ENCODE data around the gene TFCP2.
"Not testable (repeated sequence)": the region's sequence is repeated elsewhere in the genome, so short reads cannot be mapped to it uniquely, and the experiment has no call there.

Gene TFCP2

DNA sequence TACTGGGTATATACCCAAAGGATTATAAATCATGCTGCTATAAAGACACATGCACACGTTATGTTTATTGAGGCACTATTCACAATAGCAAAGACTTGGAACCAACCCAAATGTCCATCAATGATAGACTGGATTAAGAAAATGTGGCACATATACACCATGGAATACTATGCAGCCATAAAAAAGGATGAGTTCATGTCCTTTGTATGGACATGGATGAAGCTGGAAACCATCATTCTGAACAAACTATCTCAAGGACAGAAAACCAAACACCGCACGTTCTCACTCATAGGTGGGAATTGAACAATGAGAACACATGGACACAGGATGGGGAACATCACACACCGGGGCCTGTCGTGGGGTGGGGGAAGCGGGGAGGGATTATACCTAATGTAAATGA lies 94.1 kb downstream of the TFCP2 start:
- not testable (repeated sequence) for H2AK5ac ChIP-seq (ENCODE audit: low read depth, low read length); H3K9me3 ChIP-seq (replicated peaks in 1 of 2; ENCODE audit: control insufficient read depth in 2 of 2, insufficient read depth in 1 of 2, low read depth in 1 of 2, low read length in 2 of 2); H3K4me3 ChIP-seq (ENCODE audit: low read length in 2 of 2); H2AFZ ChIP-seq (ENCODE audit: low read length); H2BK120ac ChIP-seq (ENCODE audit: low read depth, low read length); H3K14ac ChIP-seq (ENCODE audit: low read length); H3K27me3 ChIP-seq (ENCODE audit: control insufficient read depth in 3 of 3, insufficient read depth in 3 of 3, low read depth in 1 of 3, low read length in 3 of 3); H3K27ac ChIP-seq (replicated peaks; ENCODE audit: low read length); H3K9ac ChIP-seq (ENCODE audit: low read depth, low read length, poor library complexity); H2BK12ac ChIP-seq (ENCODE audit: low read length); H4K8ac ChIP-seq (ENCODE audit: low read depth, low read length); H3K79me1 ChIP-seq (ENCODE audit: low read depth, low read length); H3K4me2 ChIP-seq (ENCODE audit: insufficient read depth, low read length, poor library complexity, severe bottlenecking); H2BK5ac ChIP-seq (ENCODE audit: low read length); H4K91ac ChIP-seq (ENCODE audit: low read depth, low read length, poor library complexity); H3K18ac ChIP-seq (ENCODE audit: low read length); H2BK15ac ChIP-seq (ENCODE audit: low read length); H3K4ac ChIP-seq (ENCODE audit: low read length); H3K23ac ChIP-seq (ENCODE audit: low read depth, low read length, poor library complexity); DNase-seq (ENCODE audit: low spot score); H3K4me1 ChIP-seq (ENCODE audit: control insufficient read depth in 2 of 2, insufficient read depth in 1 of 2, low read depth in 1 of 2, low read length in 2 of 2)
- H3K36me3 ChIP-seq (replicated peaks in 1 of 2; ENCODE audit: control insufficient read depth in 2 of 2, insufficient read depth in 2 of 2, low read length in 2 of 2): peaks cover under 1 to 31% of the 10 kb centered on the region in 2 donors
- WGBS, 2 donors (ENCODE audit: extremely low coverage in 2 of 2, insufficient read length in 2 of 2, insufficient replicate concordance in 1 of 2): no CpG with 5 or more reads among the region's 6 CpGs

DNA sequence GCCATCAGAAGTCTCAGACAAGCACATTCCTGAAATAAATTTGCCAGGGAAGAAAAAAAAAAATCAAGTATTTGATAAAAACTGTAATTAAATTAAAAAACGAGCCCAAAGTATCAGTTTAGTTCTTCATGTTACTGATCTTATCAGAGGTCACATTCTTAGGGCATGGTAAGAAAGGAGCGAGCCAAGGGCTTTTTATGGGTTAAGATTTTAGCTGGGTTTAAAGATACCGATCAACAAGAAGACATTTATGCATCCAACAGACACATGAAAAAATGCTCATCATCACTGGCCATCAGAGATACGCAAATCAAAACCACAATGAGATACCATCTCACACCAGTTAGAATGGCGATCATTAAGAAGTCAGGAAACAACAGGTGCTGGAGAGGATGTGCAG lies 94.6 kb downstream of the TFCP2 start:
- H3K18ac ChIP-seq (ENCODE audit: low read length); H2BK12ac ChIP-seq (ENCODE audit: low read length); H4K91ac ChIP-seq (ENCODE audit: low read depth, low read length, poor library complexity); H2AK5ac ChIP-seq (ENCODE audit: low read depth, low read length); H3K4me1 ChIP-seq (ENCODE audit: control insufficient read depth in 2 of 2, insufficient read depth in 1 of 2, low read depth in 1 of 2, low read length in 2 of 2); H2BK5ac ChIP-seq (ENCODE audit: low read length); H3K4ac ChIP-seq (ENCODE audit: low read length); H2BK15ac ChIP-seq (ENCODE audit: low read length); H2BK120ac ChIP-seq (ENCODE audit: low read depth, low read length); H3K27me3 ChIP-seq (ENCODE audit: control insufficient read depth in 3 of 3, insufficient read depth in 3 of 3, low read depth in 1 of 3, low read length in 3 of 3); H3K9ac ChIP-seq (ENCODE audit: low read depth, low read length, poor library complexity); H2AFZ ChIP-seq (ENCODE audit: low read length); H3K27ac ChIP-seq (replicated peaks; ENCODE audit: low read length); H3K9me3 ChIP-seq (replicated peaks in 1 of 2; ENCODE audit: control insufficient read depth in 2 of 2, insufficient read depth in 1 of 2, low read depth in 1 of 2, low read length in 2 of 2); H3K79me1 ChIP-seq (ENCODE audit: low read depth, low read length); H3K14ac ChIP-seq (ENCODE audit: low read length); H3K4me2 ChIP-seq (ENCODE audit: insufficient read depth, low read length, poor library complexity, severe bottlenecking); DNase-seq (ENCODE audit: low spot score); H4K8ac ChIP-seq (ENCODE audit: low read depth, low read length); H3K4me3 ChIP-seq (ENCODE audit: low read length in 2 of 2); H3K23ac ChIP-seq (ENCODE audit: low read depth, low read length, poor library complexity): not testable (repeated sequence)
- no CpG with 5 or more reads among the region's 5 CpGs for WGBS, 2 donors (ENCODE audit: extremely low coverage in 2 of 2, insufficient read length in 2 of 2, insufficient replicate concordance in 1 of 2)
- H3K36me3 ChIP-seq (replicated peaks in 1 of 2; ENCODE audit: control insufficient read depth in 2 of 2, insufficient read depth in 2 of 2, low read length in 2 of 2): peaks cover 3 to 36% of the 10 kb centered on the region in 2 donors

DNA sequence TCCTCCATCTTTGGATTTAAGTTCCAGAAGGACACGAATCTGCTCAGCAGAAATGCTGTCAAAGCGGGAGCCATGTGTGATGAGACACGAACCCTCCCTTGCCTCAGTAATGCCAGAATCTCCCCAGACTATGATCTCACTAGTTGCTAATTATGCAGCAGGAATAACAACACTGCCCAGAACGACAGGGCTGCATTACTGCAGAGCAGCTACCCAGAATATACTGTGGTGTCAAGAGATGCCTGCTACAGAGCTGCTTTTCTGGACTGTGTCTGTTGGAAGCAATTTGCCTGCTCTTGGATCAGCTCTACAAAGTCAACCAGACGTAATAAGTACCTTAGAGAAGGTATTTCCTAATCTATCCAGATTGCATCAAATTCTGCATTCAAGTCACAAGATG lies 95.0 kb downstream of the TFCP2 start:
- no peak overlapping the region for H3K4me2 ChIP-seq (ENCODE audit: insufficient read depth, low read length, poor library complexity, severe bottlenecking)
- H3K4me1 ChIP-seq (ENCODE audit: control insufficient read depth in 2 of 2, insufficient read depth in 1 of 2, low read depth in 1 of 2, low read length in 2 of 2): no peaks in the 10 kb centered on the region
- no peak overlapping the region for H3K14ac ChIP-seq (ENCODE audit: low read length)
- WGBS, 2 donors (ENCODE audit: extremely low coverage in 2 of 2, insufficient read length in 2 of 2, insufficient replicate concordance in 1 of 2): no CpG with 5 or more reads among the region's 5 CpGs
- no peak overlapping the region for H3K18ac ChIP-seq (ENCODE audit: low read length)
- H2AFZ ChIP-seq (ENCODE audit: low read length): no peak overlapping the region
- no peak overlapping the region for H2BK120ac ChIP-seq (ENCODE audit: low read depth, low read length)
- H2BK15ac ChIP-seq (ENCODE audit: low read length): no peak overlapping the region
- H3K23ac ChIP-seq (ENCODE audit: low read depth, low read length, poor library complexity): no peak overlapping the region
- no peak overlapping the region for H3K9ac ChIP-seq (ENCODE audit: low read depth, low read length, poor library complexity)
- no peak overlapping the region for H3K27ac ChIP-seq (replicated peaks; ENCODE audit: low read length)
- no peak overlapping the region for H3K4ac ChIP-seq (ENCODE audit: low read length)
- H4K91ac ChIP-seq (ENCODE audit: low read depth, low read length, poor library complexity): no peak overlapping the region
- H3K36me3 ChIP-seq (replicated peaks in 1 of 2; ENCODE audit: control insufficient read depth in 2 of 2, insufficient read depth in 2 of 2, low read length in 2 of 2): peaks cover 3 to 40% of the 10 kb centered on the region in 2 donors
- no peaks in the 10 kb centered on the region for H3K27me3 ChIP-seq (ENCODE audit: control insufficient read depth in 3 of 3, insufficient read depth in 3 of 3, low read depth in 1 of 3, low read length in 3 of 3)
- no peak for DNase-seq (ENCODE audit: low spot score)
- no peak overlapping the region for H2BK12ac ChIP-seq (ENCODE audit: low read length)
- H3K9me3 ChIP-seq (replicated peaks in 1 of 2; ENCODE audit: control insufficient read depth in 2 of 2, insufficient read depth in 1 of 2, low read depth in 1 of 2, low read length in 2 of 2): no peaks in the 10 kb centered on the region
- H4K8ac ChIP-seq (ENCODE audit: low read depth, low read length): no peak overlapping the region
- H2AK5ac ChIP-seq (ENCODE audit: low read depth, low read length): no peak overlapping the region
- H3K4me3 ChIP-seq (ENCODE audit: low read length in 2 of 2): no peak overlapping the region
- peaks cover 5% of the 10 kb centered on the region for H3K79me1 ChIP-seq (ENCODE audit: low read depth, low read length)
- H2BK5ac ChIP-seq (ENCODE audit: low read length): no peak overlapping the region

DNA sequence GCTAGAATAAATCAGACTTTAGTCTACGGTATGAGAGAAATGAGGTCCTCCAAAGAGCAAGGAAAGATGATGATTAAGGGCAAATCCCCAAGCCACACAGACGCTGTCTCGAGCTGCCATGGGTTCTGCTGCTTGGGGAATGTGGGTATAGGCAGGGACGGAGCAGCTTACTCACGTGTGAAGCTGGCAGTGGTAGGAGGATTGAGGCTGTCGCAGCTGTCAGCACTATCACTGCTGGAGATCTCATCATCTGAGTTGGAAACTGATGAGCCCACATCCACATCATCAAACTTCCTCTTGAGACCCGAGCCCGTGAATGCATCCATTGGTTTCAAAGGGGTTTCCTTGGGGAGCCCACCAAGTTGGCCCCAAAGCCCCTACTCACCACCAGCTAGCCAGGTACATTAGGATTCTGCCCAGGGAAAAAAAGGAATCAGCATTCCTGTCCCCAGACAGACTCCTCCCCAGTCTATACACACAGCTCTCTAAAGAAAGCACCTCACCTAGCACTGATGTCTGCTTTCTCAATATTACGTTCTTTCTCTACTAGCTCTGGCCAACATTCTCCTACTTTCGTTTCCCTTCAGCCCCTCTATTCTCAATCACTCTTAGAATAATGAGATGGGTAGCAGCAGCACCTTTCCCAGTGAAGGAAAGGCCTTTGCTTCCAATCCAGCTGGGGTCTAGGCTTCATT lies 96.6 kb downstream of the TFCP2 start:
- no peak overlapping the region for H2AFZ ChIP-seq (ENCODE audit: low read length)
- no peak overlapping the region for H2BK5ac ChIP-seq (ENCODE audit: low read length)
- H2BK12ac ChIP-seq (ENCODE audit: low read length): no peak overlapping the region
- no peak overlapping the region for H2AK5ac ChIP-seq (ENCODE audit: low read depth, low read length)
- H3K79me1 ChIP-seq (ENCODE audit: low read depth, low read length): peaks cover 5% of the 10 kb centered on the region
- H4K91ac ChIP-seq (ENCODE audit: low read depth, low read length, poor library complexity): no peak overlapping the region
- H3K18ac ChIP-seq (ENCODE audit: low read length): no peak overlapping the region
- H3K23ac ChIP-seq (ENCODE audit: low read depth, low read length, poor library complexity): no peak overlapping the region
- WGBS, 2 donors (ENCODE audit: extremely low coverage in 2 of 2, insufficient read length in 2 of 2, insufficient replicate concordance in 1 of 2): no CpG with 5 or more reads among the region's 10 CpGs
- no peak overlapping the region for H2BK15ac ChIP-seq (ENCODE audit: low read length)
- no peak overlapping the region for H4K8ac ChIP-seq (ENCODE audit: low read depth, low read length)
- no peak overlapping the region for H2BK120ac ChIP-seq (ENCODE audit: low read depth, low read length)
- no peaks in the 10 kb centered on the region for H3K9me3 ChIP-seq (replicated peaks in 1 of 2; ENCODE audit: control insufficient read depth in 2 of 2, insufficient read depth in 1 of 2, low read depth in 1 of 2, low read length in 2 of 2)
- DNase-seq (ENCODE audit: low spot score): no peak
- no peaks in the 10 kb centered on the region for H3K4me1 ChIP-seq (ENCODE audit: control insufficient read depth in 2 of 2, insufficient read depth in 1 of 2, low read depth in 1 of 2, low read length in 2 of 2)
- no peaks in the 10 kb centered on the region for H3K27me3 ChIP-seq (ENCODE audit: control insufficient read depth in 3 of 3, insufficient read depth in 3 of 3, low read depth in 1 of 3, low read length in 3 of 3)
- H3K36me3 ChIP-seq (replicated peaks in 1 of 2; ENCODE audit: control insufficient read depth in 2 of 2, insufficient read depth in 2 of 2, low read length in 2 of 2): peaks cover 12 to 55% of the 10 kb centered on the region in 2 donors
- H3K27ac ChIP-seq (replicated peaks; ENCODE audit: low read length): no peak overlapping the region
- no peak overlapping the region for H3K4me3 ChIP-seq (ENCODE audit: low read length in 2 of 2)
- H3K9ac ChIP-seq (ENCODE audit: low read depth, low read length, poor library complexity): no peak overlapping the region
- no peak overlapping the region for H3K4me2 ChIP-seq (ENCODE audit: insufficient read depth, low read length, poor library complexity, severe bottlenecking)
- no peak overlapping the region for H3K14ac ChIP-seq (ENCODE audit: low read length)
- H3K4ac ChIP-seq (ENCODE audit: low read length): no peak overlapping the region

All from neuronal stem cell (in vitro differentiated cells).